H1 (cell line): ENCODE data around the gene KCP.

Experiments
- CBX5 ChIP-seq: fragments of 300-800, 300-1000 bp; sonication (generic); IDR thresholded peaks from 2 replicates; pipeline ENCODE4 v1.7.1; 2016; ENCODE audit warnings: antibody characterized with exemption, low read length, low read depth
- EP300 ChIP-seq, 2 experiments: IDR thresholded peaks; 1 replicate in 1 of 2; 2 replicates in 1 of 2; pipeline ENCODE4 v1.6.1; 2011 to 2012; ENCODE audit warnings: low read depth in 2 of 2, low read length in 2 of 2, mild to moderate bottlenecking in 2 of 2, borderline replicate concordance in 1 of 2, inconsistent platforms in 1 of 2, moderate library complexity in 1 of 2
- EZH2 ChIP-seq: fragments of 200-600 bp; sonication (generic); IDR thresholded peaks from 2 replicates; pipeline ENCODE4 v1.7.1; 2012; ENCODE audit warnings: low read depth, mild to moderate bottlenecking, moderate library complexity, low read length, inconsistent platforms; ENCODE audit not compliant: severe bottlenecking
- JUND ChIP-seq: IDR thresholded peaks from 2 replicates; pipeline ENCODE4 v1.6.1; 2011; ENCODE audit warnings: mild to moderate bottlenecking, improper control_type of control experiment, low read length
- MAX ChIP-seq: IDR thresholded peaks from 2 replicates; pipeline ENCODE4 v1.6.1; 2012; ENCODE audit warnings: inconsistent platforms
- POLR2A ChIP-seq, 2 experiments: IDR thresholded peaks; 1 replicate in 1 of 2; 2 replicates in 1 of 2; pipeline ENCODE4 v1.6.1; 2011; ENCODE audit warnings: low read depth in 2 of 2, low read length in 2 of 2, mild to moderate bottlenecking in 2 of 2; ENCODE audit errors: control extremely low read depth in 1 of 2
- POLR2AphosphoS5 ChIP-seq: IDR thresholded peaks from 2 replicates; pipeline ENCODE4 v1.6.1; 2011; ENCODE audit warnings: low read depth, low read length
- RNF2 ChIP-seq: fragments of 200-900, 300-1000 bp; sonication (generic); IDR thresholded peaks from 2 replicates; pipeline ENCODE4 v1.7.1; 2016; ENCODE audit warnings: borderline replicate concordance, low read depth, mild to moderate bottlenecking, antibody characterized with exemption, low read length; ENCODE audit not compliant: poor library complexity, severe bottlenecking; ENCODE audit errors: missing control alignments
- SIN3A ChIP-seq, 2 experiments: IDR thresholded peaks in 1 of 2; conservative IDR thresholded peaks in 1 of 2; 2 replicates each; pipeline ENCODE4 v1.6.1; 2011 to 2012; ENCODE audit warnings: low read length in 2 of 2, improper control_type of control experiment in 1 of 2, low read depth in 1 of 2, mild to moderate bottlenecking in 1 of 2
- SIX5 ChIP-seq: IDR thresholded peaks from 2 replicates; pipeline ENCODE4 v1.6.1; 2011; ENCODE audit warnings: mild to moderate bottlenecking, low read depth, low read length
- TEAD4 ChIP-seq: IDR thresholded peaks from 2 replicates; pipeline ENCODE4 v1.6.1; 2012; ENCODE audit warnings: low read depth, low read length, inconsistent platforms, mixed read lengths
- USF2 ChIP-seq: IDR thresholded peaks from 2 replicates; pipeline ENCODE4 v1.6.1; 2011; ENCODE audit warnings: low read length, improper control_type of control experiment
- TF ChIP-seq, protein P1 (sequence below), 3 experiments: IDR thresholded peaks; 1 replicate in 2 of 3; 2 replicates in 1 of 3; pipeline versions ENCODE4 v1.5.1 to v1.6.1; 2011; ENCODE audit warnings: low read length in 3 of 3, mild to moderate bottlenecking in 3 of 3, inconsistent platforms in 2 of 3, low read depth in 1 of 3, moderate library complexity in 1 of 3; ENCODE audit not compliant: insufficient read depth in 1 of 3; ENCODE audit errors: control extremely low read depth in 1 of 3
- TF ChIP-seq, protein P2 (sequence below): IDR thresholded peaks from 2 replicates; pipeline ENCODE4 v1.6.1; 2012; ENCODE audit warnings: low read length, inconsistent platforms

- TF ChIP-seq EP300 (IDR thresholded peaks at IDR 0.05; ENCODE audit: borderline replicate concordance in 1 of 2, low read depth in 2 of 2, low read length in 2 of 2) (no peak), USF2 (no peak), CBX5 (no peak), EZH2 (peak; percentile 34), POLR2A (IDR thresholded peaks at IDR 0.05; ENCODE audit: control extremely low read depth in 1 of 2, low read depth in 2 of 2, low read length in 2 of 2) (no peak), RNF2 (no peak), SIX5 (no peak), SIN3A (conservative IDR thresholded peaks at IDR 0.05 in 1 of 2, IDR thresholded peaks at IDR 0.05 in 1 of 2; ENCODE audit: low read depth in 1 of 2, low read length in 2 of 2) (peak in 1 of 2 experiments; percentile 53; a peak in 1 of 4 replicates), POLR2AphosphoS5 (no peak), TEAD4 (no peak), JUND (no peak), MAX (peak; percentile 61)
- TF ChIP-seq, protein P1, sequence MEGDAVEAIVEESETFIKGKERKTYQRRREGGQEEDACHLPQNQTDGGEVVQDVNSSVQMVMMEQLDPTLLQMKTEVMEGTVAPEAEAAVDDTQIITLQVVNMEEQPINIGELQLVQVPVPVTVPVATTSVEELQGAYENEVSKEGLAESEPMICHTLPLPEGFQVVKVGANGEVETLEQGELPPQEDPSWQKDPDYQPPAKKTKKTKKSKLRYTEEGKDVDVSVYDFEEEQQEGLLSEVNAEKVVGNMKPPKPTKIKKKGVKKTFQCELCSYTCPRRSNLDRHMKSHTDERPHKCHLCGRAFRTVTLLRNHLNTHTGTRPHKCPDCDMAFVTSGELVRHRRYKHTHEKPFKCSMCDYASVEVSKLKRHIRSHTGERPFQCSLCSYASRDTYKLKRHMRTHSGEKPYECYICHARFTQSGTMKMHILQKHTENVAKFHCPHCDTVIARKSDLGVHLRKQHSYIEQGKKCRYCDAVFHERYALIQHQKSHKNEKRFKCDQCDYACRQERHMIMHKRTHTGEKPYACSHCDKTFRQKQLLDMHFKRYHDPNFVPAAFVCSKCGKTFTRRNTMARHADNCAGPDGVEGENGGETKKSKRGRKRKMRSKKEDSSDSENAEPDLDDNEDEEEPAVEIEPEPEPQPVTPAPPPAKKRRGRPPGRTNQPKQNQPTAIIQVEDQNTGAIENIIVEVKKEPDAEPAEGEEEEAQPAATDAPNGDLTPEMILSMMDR (IDR thresholded peaks at IDR 0.05; ENCODE audit: control extremely low read depth in 1 of 3, insufficient read depth in 1 of 3, low read depth in 1 of 3, low read length in 3 of 3) = no peak
- TF ChIP-seq, protein P2, sequence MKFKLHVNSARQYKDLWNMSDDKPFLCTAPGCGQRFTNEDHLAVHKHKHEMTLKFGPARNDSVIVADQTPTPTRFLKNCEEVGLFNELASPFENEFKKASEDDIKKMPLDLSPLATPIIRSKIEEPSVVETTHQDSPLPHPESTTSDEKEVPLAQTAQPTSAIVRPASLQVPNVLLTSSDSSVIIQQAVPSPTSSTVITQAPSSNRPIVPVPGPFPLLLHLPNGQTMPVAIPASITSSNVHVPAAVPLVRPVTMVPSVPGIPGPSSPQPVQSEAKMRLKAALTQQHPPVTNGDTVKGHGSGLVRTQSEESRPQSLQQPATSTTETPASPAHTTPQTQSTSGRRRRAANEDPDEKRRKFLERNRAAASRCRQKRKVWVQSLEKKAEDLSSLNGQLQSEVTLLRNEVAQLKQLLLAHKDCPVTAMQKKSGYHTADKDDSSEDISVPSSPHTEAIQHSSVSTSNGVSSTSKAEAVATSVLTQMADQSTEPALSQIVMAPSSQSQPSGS = no peak
Measured at GRCh38 chr7:128869138-128869943, 41.2 kb downstream of the KCP start.
